Measurements from ENCODE around the gene BOD1.

BOD1 gene

GRCh38 chr5:173629628-173630027 is 13.2 kb upstream of the BOD1 start:
- H3K4me3 ChIP-seq (ENCODE audit: low read length): no peak overlapping the region
- no peak for TF ChIP-seq ZNF274 (IDR thresholded peaks at IDR 0.05; ENCODE audit: low read depth, low read length)

DNA sequence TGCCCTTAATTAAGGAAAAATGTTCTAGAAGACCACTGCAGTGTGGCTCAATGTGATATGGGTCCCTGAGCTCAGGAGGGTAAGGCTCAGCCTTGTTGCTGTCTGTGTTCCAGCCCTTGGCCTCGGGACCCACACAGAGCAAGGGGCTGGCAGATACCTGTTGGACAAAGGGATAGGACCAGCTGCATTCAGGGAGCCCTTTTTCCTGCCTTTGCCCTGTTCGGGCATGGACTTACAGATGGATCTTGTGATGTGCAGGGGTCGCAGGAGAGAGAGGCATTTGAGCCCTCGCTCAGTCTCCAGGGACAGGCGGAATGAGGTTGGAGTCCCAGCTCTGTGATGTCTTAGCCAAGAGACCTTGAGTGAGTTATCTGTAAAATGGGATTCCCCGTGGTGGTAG is 12.1 kb upstream of the BOD1 start:
- no peak overlapping the region for H3K4me3 ChIP-seq (ENCODE audit: low read length)
- TF ChIP-seq ZNF274 (IDR thresholded peaks at IDR 0.05; ENCODE audit: low read depth, low read length): no peak

GRCh38 chr5:173627860-173628392 is 11.5 kb upstream of the BOD1 start:
- H3K4me3 ChIP-seq (ENCODE audit: low read length): no peak overlapping the region
- TF ChIP-seq ZNF274 (IDR thresholded peaks at IDR 0.05; ENCODE audit: low read depth, low read length): no peak

DNA sequence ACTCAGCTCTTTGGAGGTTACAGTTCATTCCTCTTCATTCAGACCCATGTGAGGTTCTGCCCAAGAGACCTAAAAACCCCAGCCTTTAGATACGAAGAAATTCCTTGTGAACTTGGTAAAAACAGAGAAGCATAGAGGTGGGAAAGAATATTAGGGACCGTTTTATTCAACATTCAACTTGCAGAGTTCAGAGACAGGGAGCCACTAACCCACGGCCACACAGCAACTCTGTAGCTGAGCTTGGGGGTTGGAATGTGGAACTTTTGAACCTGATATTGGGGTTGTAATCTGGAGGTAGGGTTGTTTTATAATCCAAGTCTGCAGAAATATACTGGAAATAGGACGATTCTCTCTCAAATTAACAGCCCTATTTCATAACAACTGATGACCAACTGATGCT is 10.8 kb upstream of the BOD1 start:
- no peak for TF ChIP-seq ZNF274 (IDR thresholded peaks at IDR 0.05; ENCODE audit: low read depth, low read length)
- H3K4me3 ChIP-seq (ENCODE audit: low read length): no peak overlapping the region

- H3K4me3 ChIP-seq (ENCODE audit: low read length): no peak overlapping the region
- TF ChIP-seq ZNF274 (IDR thresholded peaks at IDR 0.05; ENCODE audit: low read depth, low read length): no peak
Observed at GRCh38 chr5:173626505-173626820, 10.0 kb upstream of the BOD1 start.

- no peak overlapping the region for H3K4me3 ChIP-seq (ENCODE audit: low read length)
Observed at GRCh38 chr5:173625673-173626504, 9.4 kb upstream of the BOD1 start.

GRCh38 chr5:173625261-173625660 is 8.8 kb upstream of the BOD1 start:
- H3K4me3 ChIP-seq (ENCODE audit: low read length): no peak overlapping the region
- TF ChIP-seq ZNF274 (IDR thresholded peaks at IDR 0.05; ENCODE audit: low read depth, low read length): no peak

More at GRCh38 chr5:173625673-173626504, 9.4 kb upstream of the BOD1 start:
- no peak for TF ChIP-seq ZNF274 (IDR thresholded peaks at IDR 0.05; ENCODE audit: low read depth, low read length)

DNA sequence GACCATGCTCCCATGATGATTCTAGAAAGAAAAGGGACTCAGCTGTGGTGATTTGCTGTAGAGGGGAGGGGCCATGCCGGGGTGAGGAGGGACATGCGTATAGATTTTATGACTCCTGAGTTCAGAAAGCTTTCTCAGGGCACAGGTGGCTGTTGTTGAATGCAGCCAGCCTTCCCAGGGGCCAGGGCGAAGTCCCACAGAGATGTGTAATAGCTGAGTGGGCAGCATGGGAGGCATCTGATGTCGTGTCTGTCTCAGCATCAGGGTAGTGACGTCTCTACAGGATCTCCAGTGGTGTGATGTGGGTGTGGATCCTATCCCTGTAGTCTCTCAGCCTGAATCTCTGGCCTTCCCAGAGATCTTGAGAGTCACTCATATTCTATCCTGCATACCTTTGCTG is 7.8 kb upstream of the BOD1 start:
- no peak overlapping the region for H3K4me3 ChIP-seq (ENCODE audit: low read length)
- no peak for TF ChIP-seq ZNF274 (IDR thresholded peaks at IDR 0.05; ENCODE audit: low read depth, low read length)

- no peak overlapping the region for H3K4me3 ChIP-seq (ENCODE audit: low read length)
- TF ChIP-seq ZNF274 (IDR thresholded peaks at IDR 0.05; ENCODE audit: low read depth, low read length): no peak
Observed at GRCh38 chr5:173623789-173624188, 7.3 kb upstream of the BOD1 start.

GRCh38 chr5:173623296-173623771 is 6.9 kb upstream of the BOD1 start:
- no peak for TF ChIP-seq ZNF274 (IDR thresholded peaks at IDR 0.05; ENCODE audit: low read depth, low read length)
- H3K4me3 ChIP-seq (ENCODE audit: low read length): no peak overlapping the region

GRCh38 chr5:173622183-173623047 is 6.0 kb upstream of the BOD1 start:
- TF ChIP-seq ZNF274 (IDR thresholded peaks at IDR 0.05; ENCODE audit: low read depth, low read length): no peak
- no peak overlapping the region for H3K4me3 ChIP-seq (ENCODE audit: low read length)

DNA sequence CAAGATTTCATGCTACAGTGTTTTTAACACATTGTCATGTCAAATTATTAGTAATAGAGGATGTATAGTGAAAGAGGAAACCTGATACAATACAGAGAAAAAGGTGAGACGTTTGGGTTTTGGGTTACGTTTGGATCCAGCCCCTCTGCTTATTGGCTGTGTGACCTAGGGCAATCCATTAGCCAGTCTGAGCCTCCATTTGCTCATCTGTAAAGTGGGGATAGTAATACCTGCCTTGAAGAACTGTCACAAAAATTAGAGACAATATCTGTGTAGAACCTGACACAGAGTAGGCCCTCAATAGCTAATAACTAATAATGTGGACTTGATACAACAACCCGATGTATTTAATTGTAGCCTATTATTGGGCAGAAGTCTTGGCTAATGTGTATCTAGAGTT is 4.3 kb upstream of the BOD1 start:
- no peak for TF ChIP-seq ZNF274 (IDR thresholded peaks at IDR 0.05; ENCODE audit: low read depth, low read length)
- H3K4me3 ChIP-seq (ENCODE audit: low read length): no peak overlapping the region

- no peak for TF ChIP-seq ZNF274 (IDR thresholded peaks at IDR 0.05; ENCODE audit: low read depth, low read length)
Observed at GRCh38 chr5:173618927-173619519, 2.6 kb upstream of the BOD1 start.

DNA sequence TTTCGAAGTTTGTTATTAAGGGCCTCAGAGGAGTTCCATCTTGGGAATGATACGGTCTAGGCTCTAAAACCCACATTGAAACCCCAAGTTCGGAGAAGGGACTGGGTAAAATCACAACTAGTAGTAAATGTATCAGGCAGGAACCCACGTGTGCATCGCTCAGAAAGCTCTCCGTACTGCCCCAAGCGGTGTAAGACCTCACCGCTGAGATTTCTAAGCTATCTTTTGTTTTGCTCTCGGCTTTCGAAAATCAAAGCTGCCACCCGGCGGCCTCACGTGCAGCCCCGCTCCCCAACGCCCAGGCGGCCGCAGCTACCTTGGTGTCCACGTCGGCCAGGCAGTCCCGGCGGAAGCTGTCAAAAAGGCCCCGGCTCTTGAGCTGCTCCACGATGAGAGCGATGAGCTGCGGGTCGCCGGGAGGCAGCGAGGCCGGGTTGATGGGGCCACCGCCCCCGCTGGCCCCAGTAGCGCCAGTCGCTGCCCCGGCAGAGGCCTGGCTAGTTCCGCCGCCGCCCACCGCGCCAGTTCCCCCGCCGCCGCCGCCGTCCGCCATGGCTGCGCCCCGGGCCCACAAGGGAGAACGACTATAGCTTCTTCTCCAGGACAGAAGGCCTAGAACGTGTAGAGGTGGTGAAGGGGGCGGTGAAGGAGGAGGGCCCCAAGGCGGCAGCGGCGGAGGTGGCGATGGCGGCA is 420 bp downstream of the BOD1 start:
- peak overlapping the region; percentile 93 for H3K4me3 ChIP-seq (ENCODE audit: low read length)
- no peak for TF ChIP-seq ZNF274 (IDR thresholded peaks at IDR 0.05; ENCODE audit: low read depth, low read length)

More at GRCh38 chr5:173618927-173619519, 2.6 kb upstream of the BOD1 start:
- no peak overlapping the region for H3K4me3 ChIP-seq (ENCODE audit: low read length)

Data from GM08714 (cell line).